Measurements from ENCODE around the gene ST3GAL5. TPM values are rescaled to one million over a fixed set of nuclear protein-coding genes. Genes with fewer than 3 reads are reported as not detected.

Gene ST3GAL5
- total RNA-seq, 1 donor from 2014 or later: 46.5 TPM

GRCh38 chr2:85813211-85813981 lies 75.4 kb downstream of the ST3GAL5 start:
- peaks cover 5% of the 10 kb centered on the region for H3K27me3 Mint-ChIP-seq (ENCODE audit: unreplicated experiment)
- H3K4me1 Mint-ChIP-seq (ENCODE audit: low read depth, unreplicated experiment): peaks cover 7% of the 10 kb centered on the region
- DNase-seq: no peak
- peaks cover 5% of the 10 kb centered on the region for H3K9me3 Mint-ChIP-seq (ENCODE audit: unreplicated experiment)
- H3K36me3 Mint-ChIP-seq (ENCODE audit: unreplicated experiment): no peaks in the 10 kb centered on the region
- no peak overlapping the region for H3K4me3 Mint-ChIP-seq (ENCODE audit: unreplicated experiment)
- no peak for TF ChIP-seq CTCF (IDR thresholded peaks at IDR 0.05; ENCODE audit: partially characterized antibody, unreplicated experiment)
- no peak overlapping the region for H3K27ac Mint-ChIP-seq (ENCODE audit: unreplicated experiment)

DNA sequence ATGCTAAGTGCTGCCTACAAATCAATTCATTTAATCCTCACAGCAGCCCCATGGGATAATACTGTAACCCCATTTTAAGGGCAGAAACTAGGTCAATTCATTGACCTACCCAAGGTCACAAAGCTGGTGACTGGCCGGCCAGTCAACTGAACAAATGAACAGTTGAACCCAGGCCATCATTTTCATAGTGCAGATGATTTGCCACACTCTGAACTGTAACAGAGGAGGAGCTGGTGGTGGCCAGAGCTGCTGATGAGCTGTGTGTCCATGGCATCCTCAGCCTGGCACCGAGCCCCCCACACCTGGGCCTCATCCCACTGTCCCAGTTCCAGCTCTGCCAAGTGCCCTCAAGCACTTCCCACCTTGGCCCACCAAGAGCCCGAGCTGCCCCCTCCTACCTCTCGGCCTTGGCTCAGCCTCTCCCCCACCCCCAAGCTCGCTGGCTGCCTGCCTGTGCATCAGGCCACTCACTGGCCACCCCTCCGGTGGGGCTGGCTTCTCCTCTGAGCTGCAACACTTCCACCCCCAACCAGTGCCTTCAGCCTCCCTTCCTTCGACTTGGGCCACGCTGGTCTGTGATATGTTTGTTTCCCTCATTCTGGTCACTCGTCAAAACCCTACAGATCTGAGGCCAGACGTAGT lies 76.6 kb downstream of the ST3GAL5 start:
- Mint-ChIP-seq H3K36me3 (ENCODE audit: unreplicated experiment) (no peaks in the 10 kb centered on the region), H3K27me3 (ENCODE audit: unreplicated experiment) (peaks cover 2% of the 10 kb centered on the region), H3K9me3 (ENCODE audit: unreplicated experiment) (peaks cover 4% of the 10 kb centered on the region), H3K27ac (ENCODE audit: unreplicated experiment) (no peak overlapping the region), H3K4me3 (ENCODE audit: unreplicated experiment) (no peak overlapping the region), H3K4me1 (ENCODE audit: low read depth, unreplicated experiment) (peaks cover 6% of the 10 kb centered on the region)
- DNase-seq: no peak
- TF ChIP-seq CTCF (IDR thresholded peaks at IDR 0.05; ENCODE audit: partially characterized antibody, unreplicated experiment): no peak

- Mint-ChIP-seq H3K9me3 (ENCODE audit: unreplicated experiment) (peaks cover 6% of the 10 kb centered on the region), H3K36me3 (ENCODE audit: unreplicated experiment) (no peaks in the 10 kb centered on the region), H3K4me3 (ENCODE audit: unreplicated experiment) (no peak overlapping the region), H3K27me3 (ENCODE audit: unreplicated experiment) (peaks cover 2% of the 10 kb centered on the region), H3K27ac (ENCODE audit: unreplicated experiment) (no peak overlapping the region), H3K4me1 (ENCODE audit: low read depth, unreplicated experiment) (peaks cover 6% of the 10 kb centered on the region)
- no peak for TF ChIP-seq CTCF (IDR thresholded peaks at IDR 0.05; ENCODE audit: partially characterized antibody, unreplicated experiment)
- DNase-seq: no peak
Observed at GRCh38 chr2:85811180-85812093, 77.4 kb downstream of the ST3GAL5 start.

- peaks cover 2% of the 10 kb centered on the region for H3K27me3 Mint-ChIP-seq (ENCODE audit: unreplicated experiment)
- H3K27ac Mint-ChIP-seq (ENCODE audit: unreplicated experiment): no peak overlapping the region
- peaks cover 6% of the 10 kb centered on the region for H3K4me1 Mint-ChIP-seq (ENCODE audit: low read depth, unreplicated experiment)
- H3K9me3 Mint-ChIP-seq (ENCODE audit: unreplicated experiment): peaks cover 6% of the 10 kb centered on the region
- no peak for TF ChIP-seq CTCF (IDR thresholded peaks at IDR 0.05; ENCODE audit: partially characterized antibody, unreplicated experiment)
- no peaks in the 10 kb centered on the region for H3K36me3 Mint-ChIP-seq (ENCODE audit: unreplicated experiment)
- no peak overlapping the region for H3K4me3 Mint-ChIP-seq (ENCODE audit: unreplicated experiment)
- DNase-seq: no peak
Observed at GRCh38 chr2:85810371-85811179, 78.2 kb downstream of the ST3GAL5 start.

All from glutamatergic neuron (in vitro differentiated cells).